H1 (cell line): ENCODE measurements around the gene MGAT4B. TPM values are rescaled to one million over a fixed set of nuclear protein-coding genes. Genes with fewer than 3 reads are reported as not detected.

Experiments used
- CTCF ChIA-PET: fragments of 300-600 bp; sonication (Branson Sonifier 250); formaldehyde crosslinking; loops from one replicate; lab custom pipeline; 2021; ENCODE audit not compliant: partially characterized antibody; lab: Charles Lee
- POLR2A ChIA-PET: fragments of 300-600 bp; sonication (Branson Sonifier 250); formaldehyde crosslinking; loops from one replicate; lab custom pipeline; 2021; ENCODE audit warnings: inconsistent platforms; ENCODE audit not compliant: partially characterized antibody; lab: Charles Lee
- DNase-seq, 2 experiments: peaks; one replicate each; pipeline versions ENCODE4 v3.0.0 to v3.0.0-alpha.2; 2010 to 2022; ENCODE audit warnings: low spot score in 2 of 2, low read depth in 1 of 2, mixed read lengths in 1 of 2
- FAIRE-seq: peaks from 2 replicates; lab custom pipeline; 2011; peaks lifted over from hg19 to GRCh38; lab: Jason Lieb, UNC
- H2AFZ ChIP-seq: 2 replicates; pipeline ENCODE4 v1.8.1; 2012; ENCODE audit warnings: low read length, inconsistent platforms
- H2AK5ac ChIP-seq: 2 replicates; pipeline ENCODE4 v1.6.1; 2013; ENCODE audit warnings: low read depth, low read length
- H2BK120ac ChIP-seq: replicated peaks from 2 replicates; pipeline ENCODE3; 2013; ENCODE audit warnings: low read depth, low read length, inconsistent platforms
- H2BK12ac ChIP-seq: 2 replicates; pipeline ENCODE4 v1.6.1; 2013; ENCODE audit warnings: low read depth, low read length
- H2BK15ac ChIP-seq: 2 replicates; pipeline ENCODE4 v1.6.1; 2013; ENCODE audit warnings: low read length
- H2BK20ac ChIP-seq: 2 replicates; pipeline ENCODE4 v1.6.1; 2013; ENCODE audit warnings: low read length
- H2BK5ac ChIP-seq: 2 replicates; pipeline ENCODE4 v1.6.1; 2013; ENCODE audit warnings: low read depth, low read length
- H3K14ac ChIP-seq: 2 replicates; pipeline ENCODE4 v1.6.1; 2013; ENCODE audit warnings: inconsistent platforms; ENCODE audit not compliant: insufficient read length
- H3K18ac ChIP-seq: 2 replicates; pipeline ENCODE4 v1.6.1; 2013; ENCODE audit warnings: low read length; ENCODE audit errors: extremely low read depth
- H3K23ac ChIP-seq: 2 replicates; pipeline ENCODE4 v1.6.1; 2013; ENCODE audit warnings: inconsistent platforms; ENCODE audit not compliant: insufficient read length
- H3K23me2 ChIP-seq: 2 replicates; pipeline ENCODE4 v1.6.1; 2013; ENCODE audit warnings: low read depth, low read length
- H3K27ac ChIP-seq: 2 replicates; pipeline ENCODE4 v1.6.1; 2011; ENCODE audit warnings: low read depth, low read length, inconsistent platforms
- H3K27me3 ChIP-seq, 4 experiments: replicated peaks in 1 of 4; 1 replicate in 1 of 4; 2 replicates in 3 of 4; pipeline versions ENCODE4 v1.6.1 to v1.8.1; 2011 to 2013; ENCODE audit warnings: low read length in 3 of 4, mild to moderate bottlenecking in 3 of 4, inconsistent platforms in 2 of 4, mixed read lengths in 2 of 4, moderate library complexity in 1 of 4; ENCODE audit not compliant: control insufficient read depth in 3 of 4, insufficient read depth in 3 of 4; ENCODE audit errors: extremely low read depth in 1 of 4
- H3K36me3 ChIP-seq, 4 experiments: 2 replicates each; pipeline versions ENCODE4 v1.6.1 to v1.8.1; 2011 to 2013; ENCODE audit warnings: mild to moderate bottlenecking in 4 of 4, low read length in 3 of 4, moderate library complexity in 2 of 4, control low read depth in 1 of 4, inconsistent platforms in 1 of 4; ENCODE audit not compliant: insufficient read depth in 4 of 4, control insufficient read depth in 2 of 4
- H3K4ac ChIP-seq: replicated peaks from 2 replicates; pipeline ENCODE3; 2013; ENCODE audit warnings: low read length, low read depth, mixed read lengths, inconsistent platforms; ENCODE audit not compliant: insufficient read length
- H3K4me1 ChIP-seq, 4 experiments: replicated peaks in 1 of 4; 1 replicate in 1 of 4; 2 replicates in 3 of 4; pipeline versions ENCODE4 v1.6.1 to v1.8.1; 2011 to 2013; ENCODE audit warnings: low read length in 3 of 4, inconsistent platforms in 2 of 4, mixed read lengths in 1 of 4; ENCODE audit not compliant: insufficient read depth in 4 of 4, control insufficient read depth in 3 of 4
- H3K4me2 ChIP-seq, 2 experiments: 2 replicates each; pipeline versions ENCODE4 v1.6.1 to v1.8.1; 2011 to 2013; ENCODE audit warnings: low read depth in 2 of 2, low read length in 2 of 2, control low read depth in 1 of 2, inconsistent platforms in 1 of 2, mild to moderate bottlenecking in 1 of 2; ENCODE audit not compliant: insufficient read depth in 1 of 2
- H3K4me3 ChIP-seq, 4 experiments: fragments of 200-600, 300-600 bp in 1 of 4; sonication (generic), shearing (Covaris generic), sonication (Bioruptor Twin) in 1 of 4; 2 replicates each; pipeline versions ENCODE4 v1.5.1 to v1.8.1; 2011 to 2016; ENCODE audit warnings: low read length in 4 of 4, low read depth in 3 of 4, control low read depth in 2 of 4, inconsistent platforms in 2 of 4, mild to moderate bottlenecking in 2 of 4, mixed read lengths in 1 of 4, moderate library complexity in 1 of 4; ENCODE audit not compliant: insufficient read depth in 2 of 4; ENCODE audit errors: extremely low read depth in 1 of 4
- H3K56ac ChIP-seq: replicated peaks from 2 replicates; pipeline ENCODE3; 2013; ENCODE audit warnings: low read depth, mild to moderate bottlenecking, mixed read lengths, low read length, inconsistent platforms; ENCODE audit not compliant: insufficient read length
- H3K79me1 ChIP-seq: 2 replicates; pipeline ENCODE4 v1.6.1; 2013; ENCODE audit warnings: low read depth, low read length, control low read depth
- H3K79me2 ChIP-seq, 2 experiments: 2 replicates each; pipeline versions ENCODE4 v1.6.1 to v1.8.1; 2012 to 2013; ENCODE audit warnings: low read length in 2 of 2, mild to moderate bottlenecking in 2 of 2, inconsistent platforms in 1 of 2; ENCODE audit not compliant: insufficient read depth in 2 of 2, control insufficient read depth in 1 of 2
- H3K9ac ChIP-seq, 4 experiments: replicated peaks in 1 of 4; 1 replicate in 1 of 4; 2 replicates in 3 of 4; pipeline versions ENCODE4 v1.6.1 to v1.8.1; 2011 to 2013; ENCODE audit warnings: low read depth in 3 of 4, low read length in 3 of 4, control low read depth in 2 of 4, mild to moderate bottlenecking in 2 of 4, moderate library complexity in 2 of 4, inconsistent platforms in 1 of 4; ENCODE audit errors: extremely low read depth in 1 of 4
- H3K9me3 ChIP-seq, 2 experiments: 2 replicates each; pipeline versions ENCODE4 v1.6.1 to v1.8.1; 2012 to 2013; ENCODE audit warnings: mild to moderate bottlenecking in 2 of 2, moderate library complexity in 2 of 2, control low read depth in 1 of 2, inconsistent platforms in 1 of 2, low read depth in 1 of 2, low read length in 1 of 2, mixed read lengths in 1 of 2; ENCODE audit not compliant: insufficient read depth in 2 of 2
- H4K20me1 ChIP-seq, 2 experiments: replicated peaks in 1 of 2; 2 replicates each; pipeline versions ENCODE3 to v1.8.1; 2011 to 2013; ENCODE audit warnings: inconsistent platforms in 2 of 2, low read length in 2 of 2, mild to moderate bottlenecking in 1 of 2; ENCODE audit not compliant: insufficient read depth in 2 of 2, control insufficient read depth in 1 of 2
- H4K5ac ChIP-seq: 2 replicates; pipeline ENCODE4 v1.6.1; 2013; ENCODE audit warnings: low read length, low read depth, mixed read lengths, inconsistent platforms; ENCODE audit not compliant: insufficient read length
- H4K8ac ChIP-seq: 2 replicates; pipeline ENCODE4 v1.8.0; 2013; ENCODE audit warnings: mild to moderate bottlenecking, moderate library complexity, low read length, inconsistent platforms; ENCODE audit not compliant: insufficient read depth; ENCODE audit errors: extremely low read depth
- H4K91ac ChIP-seq: replicated peaks from 2 replicates; pipeline ENCODE3; 2013; ENCODE audit warnings: low read length, mixed read lengths, inconsistent platforms; ENCODE audit not compliant: insufficient read length
- ASH2L ChIP-seq: fragments of 200-600, 300-600 bp; sonication (generic); IDR thresholded peaks from one replicate; pipeline ENCODE4 v1.7.1; 2017; ENCODE audit warnings: low read length
- CHD2 ChIP-seq: IDR thresholded peaks from 2 replicates; pipeline ENCODE4 v1.6.1; 2012; ENCODE audit warnings: low read length, improper control_type of control experiment
- E2F6 ChIP-seq: IDR thresholded peaks from 2 replicates; pipeline ENCODE4 v1.6.1; 2012; ENCODE audit warnings: inconsistent platforms
- EP300 ChIP-seq, 2 experiments: IDR thresholded peaks; 1 replicate in 1 of 2; 2 replicates in 1 of 2; pipeline ENCODE4 v1.6.1; 2011 to 2012; ENCODE audit warnings: low read depth in 2 of 2, low read length in 2 of 2, mild to moderate bottlenecking in 2 of 2, borderline replicate concordance in 1 of 2, inconsistent platforms in 1 of 2, moderate library complexity in 1 of 2
- KDM5A ChIP-seq: fragments of 200-600 bp; IDR thresholded peaks from 2 replicates; pipeline ENCODE4 v1.7.1; 2012; ENCODE audit warnings: mild to moderate bottlenecking, low read length, inconsistent platforms, mixed read lengths
- MAX ChIP-seq: IDR thresholded peaks from 2 replicates; pipeline ENCODE4 v1.6.1; 2012; ENCODE audit warnings: inconsistent platforms
- NANOG ChIP-seq: IDR thresholded peaks from 2 replicates; pipeline ENCODE4 v1.6.1; 2011; ENCODE audit warnings: low read length, low read depth, mild to moderate bottlenecking, inconsistent platforms; ENCODE audit not compliant: insufficient read depth, poor library complexity, severe bottlenecking
- RBBP5 ChIP-seq: IDR thresholded peaks from 2 replicates; pipeline ENCODE4 v1.7.1; 2012; ENCODE audit warnings: low read depth, mild to moderate bottlenecking, inconsistent platforms, low read length, moderate library complexity, borderline replicate concordance
- SIX5 ChIP-seq: IDR thresholded peaks from 2 replicates; pipeline ENCODE4 v1.6.1; 2011; ENCODE audit warnings: mild to moderate bottlenecking, low read depth, low read length
- WGBS, 2 experiments: shearing (Covaris generic) in 1 of 2; methylation state at CpG; one replicate each; pipeline versions ENCODE4 v1.1.6 to v1.1.7; 2013 to 2015; ENCODE audit warnings: low lambda C conversion rate in 2 of 2, mixed read lengths in 2 of 2, inconsistent platforms in 1 of 2, low coverage in 1 of 2, missing lambda C conversion rate in 1 of 2; ENCODE audit not compliant: insufficient replicate concordance in 2 of 2, insufficient coverage in 1 of 2, insufficient read length in 1 of 2; ENCODE audit errors: extremely low coverage in 1 of 2, missing lambda C conversion rate in 1 of 2; 5-methylcytosine and 5-hydroxymethylcytosine counted together
- polyA plus RNA-seq, 7 experiments: library from polyadenylated mRNA; depleted of rRNA in 3 of 7; stranded (reverse) in 5 of 7; unstranded in 2 of 7; fragments of >200 nt in 5 of 7; fragments of 200-250 nt in 2 of 7; gene quantifications; 1 replicate in 5 of 7; 2 replicates in 1 of 7; 4 replicates in 1 of 7; pipeline versions ENCODE4 v1.2.1 to v1.2.3, GENCODE V29; 2011 to 2013; ENCODE audit warnings: missing spikeins in 2 of 7, mixed read lengths in 2 of 7
- total RNA-seq: library from RNA; stranded (reverse); fragmentation: NEBNext Ultra II Directional; extraction: Animal tissue kit (Norgen Biotek cat#: 25700); gene quantifications from 2 replicates; pipeline ENCODE4 v1.2.1, GENCODE V29; 2021

The MGAT4B gene
- total and polyA plus RNA-seq, 2 of the 8 experiments (the other 6 are each of a cell fraction or from before 2014, with no cell fraction given), result 116 to 128 TPM

DNA sequence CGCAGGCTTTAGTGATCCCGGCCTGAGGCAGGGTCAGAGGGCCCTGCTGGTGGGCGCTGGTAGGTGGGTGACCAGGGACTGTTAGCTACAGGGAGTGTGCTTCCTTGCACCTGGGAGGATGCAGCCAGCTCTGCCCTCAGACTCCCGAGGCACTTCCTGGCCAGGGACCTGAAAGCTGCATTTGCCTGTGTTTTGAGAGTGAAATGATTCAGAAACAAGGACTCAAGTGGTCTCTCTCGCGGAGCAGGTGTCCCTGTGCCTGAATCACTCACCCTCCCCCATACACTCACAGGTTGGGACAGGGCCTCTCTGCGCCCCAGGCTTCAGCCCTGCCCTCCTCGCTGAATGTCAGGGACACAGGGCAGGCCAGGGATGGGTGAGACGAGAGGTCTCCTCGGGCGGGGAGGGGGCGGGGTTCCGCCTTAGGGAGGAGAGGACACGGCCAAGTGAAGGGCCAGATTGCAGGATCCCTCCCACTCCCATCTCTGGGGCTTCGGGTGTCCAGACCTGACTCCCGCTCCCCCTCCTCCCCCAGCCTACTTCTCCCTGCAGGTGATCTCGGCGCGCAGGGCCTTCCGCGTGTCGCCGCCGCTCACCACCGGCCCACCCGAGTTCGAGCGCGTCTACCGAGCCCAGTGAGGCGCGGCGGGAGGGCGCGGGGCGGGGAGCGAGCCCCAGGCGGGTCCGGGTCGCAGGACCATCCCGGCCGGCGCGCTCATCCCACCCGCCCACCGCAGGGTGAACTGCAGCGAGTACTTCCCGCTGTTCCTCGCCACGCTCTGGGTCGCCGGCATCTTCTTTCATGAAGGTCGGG lies 11.4 kb downstream of the MGAT4B start:
- Histone ChIP-seq H2BK12ac (peak overlapping the region; percentile 45; the same call in 1 of the 2 replicates), H3K18ac (0 out of 2 replicates have a peak overlapping the region, but pooled peaks have one; percentile 14), H3K9ac (peak overlapping the region in 3 of 4 experiments; percentile 38 to 66 (median 54); a peak in 5 of 7 replicates), H2BK15ac (peak overlapping the region; percentile 89; the same call in 1 of the 2 replicates), H3K4ac (no peak overlapping the region), H3K4me1 (peaks cover 0 to 13% (median 9%) of the 10 kb centered on the region in 4 experiments; a peak in 5 of 7 replicates), H3K27me3 (peaks cover 0 to 2% (median 0%) of the 10 kb centered on the region in 4 experiments; a peak in 1 of 7 replicates), H2BK5ac (peak overlapping the region; percentile 46; the same call in 1 of the 2 replicates), H2BK120ac (no peak overlapping the region), H3K23ac (no peak overlapping the region), H3K56ac (peak overlapping the region; percentile 63), H3K79me2 (no peaks in the 10 kb centered on the region), H4K91ac (peak overlapping the region; percentile 72), H3K27ac (no peak overlapping the region), H3K4me3 (peak overlapping the region; percentile 61 to 88 (median 64)), H2AK5ac (peak overlapping the region; percentile 28; the same call in 1 of the 2 replicates), H3K9me3 (no peaks in the 10 kb centered on the region), H3K23me2 (peaks cover 7% of the 10 kb centered on the region), H4K20me1 (peaks cover 4 to 13% of the 10 kb centered on the region in 2 experiments), H3K4me2 (peak overlapping the region; percentile 60 to 91), H4K5ac (peak overlapping the region; percentile 10), H3K36me3 (peaks cover 12 to 28% (median 26%) of the 10 kb centered on the region in 4 experiments), H3K14ac (no peak overlapping the region), H4K8ac (peak overlapping the region; percentile 57; the same call in 1 of the 2 replicates), H2BK20ac (no peak overlapping the region), H3K79me1 (no peaks in the 10 kb centered on the region), H2AFZ (peak overlapping the region; percentile 28; the same call in 1 of the 2 replicates)
- DNase-seq (peak in 1 of 2 experiments; percentile 72), FAIRE-seq (no peak)
- ChIA-PET CTCF (interaction anchor here (1.0 to 3.3 kb wide), 7 partner anchors 10 to 128 kb away, joined by 3 to 23 read pairs (median 5); no protein-coding TSS in a partner anchor), POLR2A (interaction anchor here (1.2 to 16.9 kb wide), 7 partner anchors 10 to 40 kb away, joined by 3 to 207 read pairs (median 5); partner anchors contain the start of genes MGAT4B and SQSTM1)
- WGBS, 2 experiments, result 20% methylated on average over 15 of the region's 53 CpGs; no CpG with 5 or more reads in 1 of the 2 experiments
- peak; percentile 51 for TF ChIP-seq ASH2L
- TF ChIP-seq EP300 (IDR thresholded peaks at IDR 0.05; ENCODE audit: borderline replicate concordance in 1 of 2, low read depth in 2 of 2, low read length in 2 of 2), result no peak
- TF ChIP-seq CHD2, result no peak
- TF ChIP-seq E2F6, result no peak
- TF ChIP-seq RBBP5, result no peak; the same call in 1 of the 2 replicates
- TF ChIP-seq NANOG, result no peak
- TF ChIP-seq SIX5, result no peak
- TF ChIP-seq KDM5A, result no peak
- 0 out of 2 replicates have a peak, but pooled peaks have one; percentile 8 for TF ChIP-seq MAX
